HS-27A (cell line): ENCODE results near the gene HLA-C.
"Not testable (repeated sequence)": the region's sequence is repeated elsewhere in the genome, so short reads cannot be mapped to it uniquely, and the experiment has no call there.

Experiments used
- DNase-seq: peaks from one replicate; pipeline ENCODE4 v3.0.0-alpha.2; 2012; ENCODE audit warnings: low read depth, missing footprints

Gene HLA-C

GRCh38 chr6:31271641-31272357 lies at the start of gene HLA-C:
TSS of gene HLA-C (minus strand) at chr6:31272092. CDS start at chr6:31272071, 21 bp downstream.
- peak; percentile 50 for DNase-seq

GRCh38 chr6:31321005-31321707 lies 49.3 kb upstream of the HLA-C start:
- no peak for DNase-seq

- DNase-seq = no peak
Observed at GRCh38 chr6:31317036-31317435, 45.1 kb upstream of the HLA-C start.

DNA sequence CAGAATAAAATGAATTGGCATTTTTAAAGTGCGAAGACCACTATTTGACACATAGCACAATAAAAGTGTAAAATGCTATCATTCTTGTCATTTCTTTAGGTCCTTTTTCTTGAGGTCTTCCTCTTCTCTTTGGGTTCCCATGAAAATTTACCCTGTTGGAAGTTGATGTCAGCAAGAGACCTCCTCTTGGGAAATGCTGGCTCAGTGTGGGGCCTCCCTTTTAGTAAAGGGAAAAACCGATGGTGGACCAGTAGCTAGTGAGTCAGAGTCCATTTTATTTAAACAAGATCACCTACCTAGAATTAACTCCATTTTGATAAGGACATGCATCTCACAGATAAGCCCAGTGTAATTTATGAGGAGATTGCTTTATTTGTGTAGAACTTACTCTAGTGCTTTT lies 37.7 kb upstream of the HLA-C start:
- no peak for DNase-seq

GRCh38 chr6:31308845-31309175 lies 36.9 kb upstream of the HLA-C start:
- DNase-seq = no peak

GRCh38 chr6:31308050-31308844 lies 36.4 kb upstream of the HLA-C start:
- no peak for DNase-seq

DNA sequence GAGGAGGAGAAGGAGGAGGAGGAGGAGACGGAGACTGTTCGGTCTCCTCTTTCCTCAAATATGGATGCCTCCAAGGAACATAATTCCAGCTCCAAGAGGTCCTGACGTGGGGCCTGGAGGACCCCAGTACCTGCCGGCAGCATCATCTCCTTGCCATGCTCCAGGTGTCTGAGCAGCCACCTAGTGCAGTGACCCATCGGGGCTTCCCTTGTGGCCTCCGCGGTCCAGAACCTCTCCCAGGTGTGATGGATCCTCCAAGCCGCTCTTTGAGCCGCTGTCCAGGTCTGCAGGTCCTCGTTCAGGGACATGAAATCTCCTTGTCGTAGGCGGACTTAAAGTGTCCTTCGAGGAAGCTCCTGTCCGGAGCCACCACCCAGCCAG lies 35.8 kb upstream of the HLA-C start:
- no peak for DNase-seq

DNA sequence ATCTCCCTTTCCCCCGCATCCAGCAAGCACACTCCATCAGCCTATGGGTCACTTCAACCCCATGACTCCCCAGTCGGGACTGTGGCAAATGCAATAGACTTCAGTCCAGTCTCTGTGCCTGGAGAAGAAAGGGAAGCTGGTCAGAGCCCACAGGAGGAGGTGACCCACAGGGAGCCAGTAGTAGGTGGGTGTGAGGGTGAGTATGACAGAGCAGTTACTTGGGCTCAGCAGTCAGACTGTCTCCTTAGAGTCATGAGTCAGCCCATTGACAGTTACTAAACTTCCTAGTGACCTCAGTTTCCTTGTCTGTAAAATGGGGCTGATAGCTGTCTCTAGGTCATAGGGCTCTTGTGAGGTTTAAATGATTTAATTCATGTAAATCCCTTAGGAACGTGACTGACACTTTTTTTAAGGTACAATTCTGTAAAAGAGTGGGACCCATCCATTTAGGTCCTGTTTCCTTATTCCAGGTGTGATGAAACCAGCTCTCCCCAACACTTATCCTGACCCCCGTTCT lies 33.9 kb upstream of the HLA-C start:
- no peak for DNase-seq

DNA sequence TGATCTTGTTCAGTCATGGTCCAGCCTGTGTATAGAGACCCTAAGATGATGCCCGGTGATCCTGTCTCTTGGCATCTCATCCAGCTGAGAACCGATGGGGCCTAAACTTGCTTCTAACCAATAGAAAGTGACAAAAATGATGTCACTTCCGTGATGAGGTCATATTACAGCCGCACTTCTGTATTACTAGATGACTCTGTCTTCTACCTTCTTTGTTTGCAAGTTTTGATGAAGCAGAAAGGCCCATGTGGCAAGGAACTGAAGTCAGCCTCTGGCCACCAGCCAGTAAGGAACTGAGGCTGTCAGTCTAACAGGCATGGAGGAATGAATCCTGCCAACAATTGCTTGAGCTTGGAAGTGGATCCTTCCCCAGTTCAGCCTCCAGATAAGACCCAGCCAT lies 32.8 kb upstream of the HLA-C start:
- no peak for DNase-seq

DNA sequence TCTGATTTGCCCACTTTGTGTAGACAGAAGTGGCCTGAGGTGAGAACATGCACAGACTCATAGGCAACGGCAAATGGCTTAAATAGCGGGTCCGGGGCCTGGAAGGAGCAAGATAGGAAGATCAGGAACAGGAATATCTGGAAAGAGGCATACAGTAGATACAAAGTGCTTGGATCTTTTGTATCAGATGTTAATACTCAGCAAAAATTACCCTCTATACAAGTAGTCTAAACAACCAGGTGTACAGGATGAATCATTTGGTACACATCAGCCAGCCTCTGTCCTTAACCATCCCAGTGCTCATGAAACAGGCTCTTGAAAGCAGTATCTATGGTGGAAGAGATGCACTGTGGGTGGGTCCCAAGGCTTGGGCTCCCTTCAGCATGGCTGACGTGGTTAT lies 28.9 kb upstream of the HLA-C start:
- DNase-seq = no peak

GRCh38 chr6:31299947-31300346 lies 28.1 kb upstream of the HLA-C start:
- DNase-seq = no peak

DNA sequence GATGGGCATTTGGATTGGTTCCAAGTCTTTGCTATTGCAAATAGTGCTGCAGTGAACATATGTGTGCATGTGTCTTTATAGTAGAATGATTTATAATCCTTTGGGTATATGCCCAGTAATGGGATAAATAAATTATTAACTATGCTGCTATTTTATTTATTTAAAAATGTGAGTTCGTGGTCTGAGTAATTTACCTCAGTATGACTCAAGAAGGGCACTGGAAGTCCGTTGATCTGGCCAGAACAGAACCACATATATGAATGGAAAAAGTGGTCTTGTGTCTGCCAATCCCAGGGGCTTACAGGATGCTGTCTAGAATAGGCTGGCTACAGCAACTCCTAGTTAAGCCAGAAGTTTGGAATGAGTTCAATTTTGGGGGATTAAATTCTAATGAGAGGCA lies 27.6 kb upstream of the HLA-C start:
- DNase-seq = no peak

GRCh38 chr6:31294056-31294455 lies 22.2 kb upstream of the HLA-C start:
- DNase-seq = no peak

GRCh38 chr6:31293343-31293742 lies 21.5 kb upstream of the HLA-C start:
- DNase-seq = no peak

GRCh38 chr6:31289788-31290187 lies 17.9 kb upstream of the HLA-C start:
- no peak for DNase-seq

DNA sequence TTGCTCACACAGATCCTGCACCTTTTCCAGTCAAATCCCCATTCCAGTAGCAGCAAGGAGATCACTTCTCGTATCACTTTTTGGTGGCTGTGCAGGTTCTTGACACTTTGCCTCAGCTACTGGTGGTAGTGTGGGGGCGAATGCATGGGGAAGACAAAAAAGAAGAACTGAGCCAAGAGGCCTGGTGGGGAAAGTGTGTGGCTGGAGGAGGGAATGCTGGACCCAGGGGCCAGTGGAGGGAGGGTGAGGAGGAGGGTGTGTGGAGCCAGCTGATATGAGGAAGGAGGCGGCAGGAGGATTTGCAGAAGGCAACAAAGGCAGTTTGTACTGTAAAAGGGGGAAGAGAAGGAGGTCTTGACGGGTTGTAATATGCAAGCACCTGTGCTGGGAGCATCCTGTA lies 15.7 kb upstream of the HLA-C start:
- no peak for DNase-seq

DNA sequence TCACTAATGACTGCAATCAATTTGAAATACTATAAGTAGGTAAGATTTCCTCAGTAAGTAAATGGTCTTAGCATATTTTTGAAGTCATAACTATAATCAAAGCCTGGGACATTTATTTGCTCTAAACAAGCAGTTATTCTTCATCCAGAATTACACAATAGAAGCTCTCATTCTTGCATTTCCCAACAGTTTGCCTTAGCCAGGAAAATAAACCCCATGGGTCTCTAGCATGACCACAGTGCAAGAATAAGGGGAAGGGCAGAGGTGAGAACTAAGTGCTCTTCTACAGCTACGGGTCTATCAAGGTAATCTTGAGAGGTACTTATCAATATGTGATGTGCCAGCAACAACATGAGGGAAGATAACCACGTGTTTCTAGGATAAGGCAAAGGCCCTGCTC lies 14.1 kb upstream of the HLA-C start:
- DNase-seq = no peak

DNA sequence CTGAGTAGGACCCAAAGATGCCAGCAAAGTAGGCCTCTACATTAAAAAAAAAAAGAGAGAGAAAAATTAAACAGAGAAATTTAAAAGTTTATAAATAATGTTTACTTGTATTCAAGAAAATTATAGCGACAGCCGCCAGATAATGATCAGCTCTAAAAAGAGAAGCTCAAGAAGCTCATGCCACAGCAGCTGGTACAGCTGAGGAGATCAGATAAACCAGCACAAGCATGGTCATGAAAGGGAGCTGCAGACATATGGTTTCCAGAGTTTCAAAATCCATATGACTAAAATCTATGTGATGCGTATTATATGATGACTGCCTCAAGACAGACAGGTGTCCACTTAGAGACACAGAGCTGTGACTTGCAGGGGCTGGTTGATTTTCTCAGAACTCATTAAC lies 13.6 kb upstream of the HLA-C start:
- DNase-seq = no peak

DNA sequence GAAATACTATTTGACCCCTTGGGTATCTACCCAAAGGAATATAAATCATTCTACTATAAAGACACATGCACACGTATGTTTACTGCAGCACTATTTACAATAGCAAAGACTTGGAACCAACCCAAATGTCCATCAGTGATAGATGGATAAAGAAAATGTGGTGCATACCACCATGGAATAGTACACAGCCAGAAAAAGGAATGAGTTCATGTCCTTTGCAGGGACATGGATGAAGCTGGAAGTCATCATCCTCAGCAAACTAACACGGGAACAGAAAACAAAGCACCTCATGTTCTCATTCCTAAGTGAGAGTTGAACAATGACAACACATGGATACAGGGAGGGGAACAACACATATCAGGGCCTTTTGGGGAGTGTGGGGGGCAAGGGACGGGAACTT lies 7.8 kb upstream of the HLA-C start:
- not testable (repeated sequence) for DNase-seq

- DNase-seq = no peak
Observed at GRCh38 chr6:31272836-31273626, 1.1 kb upstream of the HLA-C start.

- DNase-seq = no peak
Observed at GRCh38 chr6:31272436-31272835, 544 bp upstream of the HLA-C start.
